ENCODE data around the gene SYT7. TPM values are rescaled to one million over a fixed set of nuclear protein-coding genes. Genes with fewer than 3 reads are reported as not detected.

The SYT7 gene
- total RNA-seq, 2 experiments from 2014 or later, result not detected

DNA sequence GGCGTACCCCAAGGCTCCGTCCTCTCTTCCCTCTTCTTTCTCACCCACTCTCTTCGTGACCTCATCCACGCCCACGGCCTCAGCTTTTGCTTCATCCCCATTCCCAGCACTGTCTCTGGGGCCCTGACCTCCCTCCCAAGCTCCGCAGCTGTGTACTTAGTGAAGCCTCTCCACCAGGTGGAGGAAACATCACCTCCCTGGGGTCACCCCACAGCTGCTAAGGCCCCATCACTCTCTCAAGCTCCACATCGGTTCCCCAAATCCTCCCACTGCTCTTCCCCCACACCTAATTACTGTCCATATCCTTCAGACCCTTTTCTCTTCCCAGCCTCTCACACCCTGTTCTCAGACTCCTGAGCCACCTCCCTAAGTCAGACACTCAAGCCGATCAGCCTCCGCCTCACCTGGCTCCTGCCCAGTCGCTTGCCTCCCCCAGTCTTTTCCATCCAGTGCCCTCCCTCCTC, 7.9 kb upstream of the SYT7 start:
- H3K27ac ChIP-seq (ENCODE audit: low read depth in 1 of 2, low read length in 2 of 2), result no peak overlapping the region
- H3K9me3 Mint-ChIP-seq, result no peaks in the 10 kb centered on the region
- peaks cover 60% of the 10 kb centered on the region for H3K27me3 Mint-ChIP-seq
- peak overlapping the region; percentile 87 for H3K4me3 Mint-ChIP-seq
- H3K9me3 ChIP-seq (ENCODE audit: control insufficient read depth in 1 of 2, insufficient read depth in 1 of 2, low read length in 2 of 2), result peaks cover 0 to 5% of the 10 kb centered on the region in 2 experiments
- peaks cover 19% of the 10 kb centered on the region for H3K4me1 ChIP-seq (ENCODE audit: insufficient read depth, low read length)
- no peaks in the 10 kb centered on the region for H3K36me3 ChIP-seq (ENCODE audit: insufficient read depth, low read length)
- no peaks in the 10 kb centered on the region for H3K36me3 Mint-ChIP-seq (ENCODE audit: low read depth)
- DNase-seq (no peak), ATAC-seq (ENCODE audit: poor library complexity) (no peak)
- intact Hi-C loops (cut with DNase I, micrococcal nuclease), result loop anchor here in 1 of 2 experiments (10.0 kb wide), 2 partner anchors 376 to 536 kb away; partner anchors contain the start of genes FTH1 and INCENP
- H3K27me3 ChIP-seq (ENCODE audit: control insufficient read depth in 1 of 2, insufficient read depth in 2 of 2, low read length in 2 of 2), result peaks cover 0 to 9% of the 10 kb centered on the region in 2 experiments
- peak overlapping the region; percentile 61 for H3K4me3 ChIP-seq (ENCODE audit: low read length)
- CTCF ChIA-PET, result interaction anchor here (0.6 to 1.1 kb wide), 3 partner anchors 13 to 210 kb away, joined by 3 to 4 read pairs (median 4); no protein-coding TSS in a partner anchor
- POLR2A ChIA-PET, result interaction anchor here (0.8 kb wide), 1 partner anchor 379 kb away, joined by 4 read pairs; the partner anchor contains the start of gene FTH1
- peaks cover 13% of the 10 kb centered on the region for H3K4me1 Mint-ChIP-seq (ENCODE audit: low read depth)
- no peak overlapping the region for H3K27ac Mint-ChIP-seq
- TF ChIP-seq, protein P1, sequence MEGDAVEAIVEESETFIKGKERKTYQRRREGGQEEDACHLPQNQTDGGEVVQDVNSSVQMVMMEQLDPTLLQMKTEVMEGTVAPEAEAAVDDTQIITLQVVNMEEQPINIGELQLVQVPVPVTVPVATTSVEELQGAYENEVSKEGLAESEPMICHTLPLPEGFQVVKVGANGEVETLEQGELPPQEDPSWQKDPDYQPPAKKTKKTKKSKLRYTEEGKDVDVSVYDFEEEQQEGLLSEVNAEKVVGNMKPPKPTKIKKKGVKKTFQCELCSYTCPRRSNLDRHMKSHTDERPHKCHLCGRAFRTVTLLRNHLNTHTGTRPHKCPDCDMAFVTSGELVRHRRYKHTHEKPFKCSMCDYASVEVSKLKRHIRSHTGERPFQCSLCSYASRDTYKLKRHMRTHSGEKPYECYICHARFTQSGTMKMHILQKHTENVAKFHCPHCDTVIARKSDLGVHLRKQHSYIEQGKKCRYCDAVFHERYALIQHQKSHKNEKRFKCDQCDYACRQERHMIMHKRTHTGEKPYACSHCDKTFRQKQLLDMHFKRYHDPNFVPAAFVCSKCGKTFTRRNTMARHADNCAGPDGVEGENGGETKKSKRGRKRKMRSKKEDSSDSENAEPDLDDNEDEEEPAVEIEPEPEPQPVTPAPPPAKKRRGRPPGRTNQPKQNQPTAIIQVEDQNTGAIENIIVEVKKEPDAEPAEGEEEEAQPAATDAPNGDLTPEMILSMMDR (IDR thresholded peaks at IDR 0.05), result no peak

DNA sequence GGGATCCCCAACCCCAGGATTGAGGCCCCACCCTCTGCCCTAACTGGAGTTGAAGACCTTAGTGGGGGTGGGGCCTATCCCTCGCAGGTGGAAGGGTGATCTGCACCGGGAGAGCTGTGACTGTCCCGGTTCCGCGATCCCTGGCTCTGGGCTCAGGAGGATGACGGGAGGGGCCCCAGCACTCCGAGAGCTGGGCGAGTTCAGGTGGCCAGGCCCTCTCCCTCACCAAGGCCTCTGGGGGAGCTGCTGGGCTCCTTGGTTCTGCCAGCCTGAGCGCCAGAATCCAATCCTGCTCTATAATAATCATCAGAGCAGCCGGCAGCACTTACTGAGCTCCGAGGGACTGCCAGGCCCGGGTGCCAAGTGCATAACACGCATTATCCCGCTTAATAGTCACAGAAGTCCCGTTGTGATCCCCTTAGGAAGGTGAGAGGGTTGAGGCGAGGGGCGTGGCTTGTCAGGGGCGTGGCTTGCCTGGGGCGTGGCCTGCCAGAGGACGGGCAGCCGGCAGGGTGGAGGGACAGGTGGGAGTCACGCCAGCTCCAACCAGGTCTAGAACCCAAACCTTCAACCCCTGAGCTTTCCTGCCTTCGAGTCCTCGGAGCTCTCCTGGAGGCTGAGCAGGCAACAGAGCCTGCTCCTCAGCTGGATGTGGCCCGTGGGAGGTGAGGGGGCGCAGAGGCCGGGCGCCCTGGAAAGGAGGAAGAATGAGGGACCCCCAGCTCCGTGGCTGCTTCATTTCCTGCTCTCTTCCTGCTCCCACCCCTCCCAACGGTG, 7.3 kb upstream of the SYT7 start:
- intact Hi-C loops (cut with DNase I, micrococcal nuclease), result loop anchor here in 1 of 2 experiments (10.0 kb wide), 2 partner anchors 377 to 537 kb away; partner anchors contain the start of genes FTH1 and INCENP
- peak overlapping the region; percentile 87 for H3K4me3 Mint-ChIP-seq
- CTCF ChIA-PET, result interaction anchor here (0.6 to 1.1 kb wide), 3 partner anchors 13 to 211 kb away, joined by 3 to 4 read pairs (median 4); no protein-coding TSS in a partner anchor

DNA sequence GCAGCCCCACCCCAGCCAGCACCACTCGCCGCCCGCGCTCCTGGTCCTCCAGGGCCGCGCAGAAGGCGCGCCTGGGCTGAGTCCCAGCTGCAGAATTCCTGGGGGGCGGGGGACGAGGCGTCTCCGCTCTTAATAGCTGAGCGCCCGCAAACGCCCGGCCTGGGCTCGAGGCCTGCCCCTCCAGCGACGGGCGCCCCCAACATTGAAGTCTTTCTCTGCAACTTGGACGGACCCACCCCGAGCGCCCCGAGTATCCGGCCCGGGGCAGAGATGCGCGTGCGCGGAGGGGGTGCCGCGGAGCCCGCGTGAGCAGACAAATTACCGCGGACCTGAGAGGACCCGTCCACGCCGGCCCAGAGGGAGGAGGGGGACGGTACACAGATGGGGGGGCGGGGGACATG, 6.7 kb upstream of the SYT7 start:
- H3K9me3 Mint-ChIP-seq, result no peaks in the 10 kb centered on the region
- no peaks in the 10 kb centered on the region for H3K36me3 Mint-ChIP-seq (ENCODE audit: low read depth)
- Histone ChIP-seq H3K27me3 (ENCODE audit: control insufficient read depth in 1 of 2, insufficient read depth in 2 of 2, low read length in 2 of 2) (peaks cover 0 to 15% of the 10 kb centered on the region in 2 experiments), H3K9me3 (ENCODE audit: control insufficient read depth in 1 of 2, insufficient read depth in 1 of 2, low read length in 2 of 2) (peaks cover 0 to 5% of the 10 kb centered on the region in 2 experiments), H3K4me3 (ENCODE audit: low read length) (peak overlapping the region; percentile 61), H3K27ac (ENCODE audit: low read depth in 1 of 2, low read length in 2 of 2) (no peak overlapping the region), H3K36me3 (ENCODE audit: insufficient read depth, low read length) (no peaks in the 10 kb centered on the region), H3K4me1 (ENCODE audit: insufficient read depth, low read length) (peaks cover 19% of the 10 kb centered on the region)
- peaks cover 13% of the 10 kb centered on the region for H3K4me1 Mint-ChIP-seq (ENCODE audit: low read depth)
- peak; percentile 49 for ATAC-seq (ENCODE audit: poor library complexity)
- POLR2A ChIA-PET, result interaction anchor here (0.8 kb wide), 1 partner anchor 14 kb away, joined by 3 read pairs; no protein-coding TSS in a partner anchor
- H3K4me3 Mint-ChIP-seq, result peak overlapping the region; percentile 87
- intact Hi-C loops (cut with DNase I, micrococcal nuclease), result loop anchor here in 1 of 2 experiments (10.0 kb wide), 2 partner anchors 377 to 537 kb away; partner anchors contain the start of genes FTH1 and INCENP
- DNase-seq, result peak in 12 of 14 experiments; percentile 10 to 59 (median 42)
- CTCF ChIA-PET, result interaction anchor here (1.1 kb wide), 1 partner anchor 12 kb away, joined by 4 read pairs; no protein-coding TSS in a partner anchor
- H3K27me3 Mint-ChIP-seq, result peaks cover 55% of the 10 kb centered on the region
- H3K27ac Mint-ChIP-seq, result no peak overlapping the region
- TF ChIP-seq, protein P1 (IDR thresholded peaks at IDR 0.05), result no peak

More for the DNA sequence above, 7.3 kb upstream of the SYT7 start:
- H3K36me3 ChIP-seq (ENCODE audit: insufficient read depth, low read length), result no peaks in the 10 kb centered on the region
- peak overlapping the region; percentile 61 for H3K4me3 ChIP-seq (ENCODE audit: low read length)
- H3K36me3 Mint-ChIP-seq (ENCODE audit: low read depth), result no peaks in the 10 kb centered on the region
- DNase-seq (peak; percentile 39 to 76 (median 54)), ATAC-seq (ENCODE audit: poor library complexity) (peak; percentile 71)
- POLR2A ChIA-PET, result interaction anchor here (0.8 kb wide), 2 partner anchors 13 to 380 kb away, joined by 3 to 4 read pairs; partner anchors contain the start of gene FTH1
- peaks cover 0 to 5% of the 10 kb centered on the region in 2 experiments for H3K9me3 ChIP-seq (ENCODE audit: control insufficient read depth in 1 of 2, insufficient read depth in 1 of 2, low read length in 2 of 2)
- H3K4me1 ChIP-seq (ENCODE audit: insufficient read depth, low read length), result peaks cover 19% of the 10 kb centered on the region
- H3K4me1 Mint-ChIP-seq (ENCODE audit: low read depth), result peaks cover 13% of the 10 kb centered on the region
- no peaks in the 10 kb centered on the region for H3K9me3 Mint-ChIP-seq
- peaks cover 0 to 11% of the 10 kb centered on the region in 2 experiments for H3K27me3 ChIP-seq (ENCODE audit: control insufficient read depth in 1 of 2, insufficient read depth in 2 of 2, low read length in 2 of 2)
- H3K27me3 Mint-ChIP-seq, result peaks cover 56% of the 10 kb centered on the region
- no peak overlapping the region for H3K27ac ChIP-seq (ENCODE audit: low read depth in 1 of 2, low read length in 2 of 2)
- no peak overlapping the region for H3K27ac Mint-ChIP-seq
- TF ChIP-seq, protein P1 (IDR thresholded peaks at IDR 0.05), result peak; percentile 23

All from CD4-positive, alpha-beta T cell (primary cell).